Measurements from ENCODE around the gene TMEM203.

DNA sequence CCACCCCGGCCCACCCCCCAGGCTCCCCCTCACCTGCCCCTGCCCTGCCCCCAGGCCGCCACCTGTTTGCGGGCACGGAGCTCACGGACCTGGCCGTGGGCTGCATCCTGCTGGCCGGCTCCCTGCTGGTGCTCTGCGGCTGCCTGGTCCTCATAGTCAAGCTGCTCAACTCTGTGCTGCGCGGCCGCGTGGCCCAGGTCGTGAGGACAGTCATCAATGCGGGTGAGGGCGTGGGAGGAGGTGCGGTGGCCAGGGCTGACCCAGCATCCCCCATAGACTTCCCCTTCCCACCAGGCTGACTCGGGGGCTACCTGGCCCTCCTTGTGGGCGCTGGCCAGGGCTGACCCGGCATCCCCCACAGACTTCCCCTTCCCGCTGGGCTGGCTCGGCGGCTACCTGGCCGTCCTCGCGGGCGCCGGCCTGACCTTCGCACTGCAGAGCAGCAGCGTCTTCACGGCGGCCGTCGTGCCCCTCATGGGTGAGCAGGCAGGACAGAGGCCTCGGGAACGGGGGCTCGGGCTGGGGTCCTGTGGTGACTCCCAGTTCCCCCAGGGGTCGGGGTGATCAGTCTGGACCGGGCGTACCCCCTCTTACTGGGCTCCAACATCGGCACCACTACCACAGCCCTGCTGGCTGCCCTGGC is 28.7 kb upstream of the TMEM203 start:
- TF ChIP-seq, protein P1, sequence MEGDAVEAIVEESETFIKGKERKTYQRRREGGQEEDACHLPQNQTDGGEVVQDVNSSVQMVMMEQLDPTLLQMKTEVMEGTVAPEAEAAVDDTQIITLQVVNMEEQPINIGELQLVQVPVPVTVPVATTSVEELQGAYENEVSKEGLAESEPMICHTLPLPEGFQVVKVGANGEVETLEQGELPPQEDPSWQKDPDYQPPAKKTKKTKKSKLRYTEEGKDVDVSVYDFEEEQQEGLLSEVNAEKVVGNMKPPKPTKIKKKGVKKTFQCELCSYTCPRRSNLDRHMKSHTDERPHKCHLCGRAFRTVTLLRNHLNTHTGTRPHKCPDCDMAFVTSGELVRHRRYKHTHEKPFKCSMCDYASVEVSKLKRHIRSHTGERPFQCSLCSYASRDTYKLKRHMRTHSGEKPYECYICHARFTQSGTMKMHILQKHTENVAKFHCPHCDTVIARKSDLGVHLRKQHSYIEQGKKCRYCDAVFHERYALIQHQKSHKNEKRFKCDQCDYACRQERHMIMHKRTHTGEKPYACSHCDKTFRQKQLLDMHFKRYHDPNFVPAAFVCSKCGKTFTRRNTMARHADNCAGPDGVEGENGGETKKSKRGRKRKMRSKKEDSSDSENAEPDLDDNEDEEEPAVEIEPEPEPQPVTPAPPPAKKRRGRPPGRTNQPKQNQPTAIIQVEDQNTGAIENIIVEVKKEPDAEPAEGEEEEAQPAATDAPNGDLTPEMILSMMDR (IDR thresholded peaks at IDR 0.05), result no peak
- TF ChIP-seq POLR2A (IDR thresholded peaks at IDR 0.05), result no peak
